Endometrial microvascular endothelial cells (primary cell): ENCODE data around the gene ADAMTSL2. TPM values are rescaled to one million over a fixed set of nuclear protein-coding genes. Genes with fewer than 3 reads are reported as not detected.
"Not testable (repeated sequence)": the region's sequence is repeated elsewhere in the genome, so short reads cannot be mapped to it uniquely, and the experiment has no call there.

ENCODE experiments used
- in situ Hi-C: cut with HindIII; loops from 2 replicates; pipeline ENCODE4 v1.10.0; 2017; ENCODE audit warnings: low sequenced_read_pairs, low pct_unique_long_range_greater_than_20kb; ENCODE audit errors: inconsistent ontology term
- total RNA-seq: library from RNA; depleted of rRNA; stranded (reverse); fragments of >200 nt; gene quantifications from one replicate; pipeline ENCODE4 v1.2.3, GENCODE V29; 2015; ENCODE audit errors: inconsistent ontology term

Gene ADAMTSL2
- total RNA-seq, 1 donor from 2014 or later = not detected

DNA sequence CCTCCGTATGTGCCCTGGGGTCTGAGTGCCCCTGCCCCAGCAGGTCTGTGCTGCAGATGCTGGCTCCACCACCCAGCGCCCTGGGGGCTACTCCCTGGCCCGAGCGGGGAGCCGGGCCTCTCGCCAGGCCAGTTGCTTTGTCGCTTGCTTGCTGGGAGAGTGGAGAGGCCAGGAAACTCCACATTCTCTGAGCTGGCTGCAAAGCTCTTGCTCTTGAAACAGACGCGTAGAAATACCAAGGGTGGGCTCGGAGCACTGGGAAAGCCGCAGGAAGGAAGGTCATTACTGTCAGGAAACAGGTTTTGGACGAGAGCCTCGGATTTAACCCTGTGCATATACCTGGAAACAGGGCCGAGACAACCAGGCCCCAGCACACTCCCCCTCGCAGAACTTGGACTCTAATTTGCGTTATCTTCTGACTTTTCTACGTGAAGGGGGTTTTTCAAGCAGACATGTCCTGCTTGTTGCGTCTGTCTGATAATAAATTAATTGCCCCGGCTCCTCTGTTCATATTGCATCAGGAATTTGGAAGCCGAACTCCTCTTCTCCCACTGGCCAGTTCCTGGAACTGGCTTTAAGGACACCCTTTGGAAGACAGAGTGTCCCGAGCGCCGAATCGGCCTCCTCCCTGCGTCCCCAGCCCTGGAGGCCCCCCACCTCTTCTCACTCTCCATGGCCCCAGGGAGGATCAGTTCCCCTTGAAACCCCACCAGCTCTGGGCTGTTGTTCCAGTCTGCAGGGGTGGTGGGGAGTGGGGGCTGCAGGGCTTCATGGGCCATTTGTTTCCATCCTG lies 11.2 kb downstream of the ADAMTSL2 start:
- in situ Hi-C loops = no loop called here

DNA sequence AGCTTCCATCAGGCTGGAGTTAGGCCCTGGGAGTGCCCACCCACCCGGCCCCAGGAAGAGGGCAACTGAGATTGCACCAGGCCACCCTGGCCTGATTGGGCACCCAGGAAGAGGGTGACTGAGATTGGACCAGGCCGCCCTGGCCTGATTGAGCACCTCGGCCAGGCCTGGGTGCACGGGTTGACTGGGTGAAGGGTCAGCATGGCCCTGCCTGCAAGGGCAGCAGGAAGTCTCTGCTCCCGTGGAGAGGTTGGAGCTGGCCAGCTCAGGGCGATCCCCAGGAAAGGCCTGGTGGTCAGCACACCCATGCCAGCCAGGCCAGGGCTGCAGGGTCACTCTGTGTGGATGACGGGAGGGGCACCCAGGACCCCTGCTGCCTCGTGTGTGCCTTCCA lies 11.8 kb downstream of the ADAMTSL2 start:
- in situ Hi-C loops = no loop called here

DNA sequence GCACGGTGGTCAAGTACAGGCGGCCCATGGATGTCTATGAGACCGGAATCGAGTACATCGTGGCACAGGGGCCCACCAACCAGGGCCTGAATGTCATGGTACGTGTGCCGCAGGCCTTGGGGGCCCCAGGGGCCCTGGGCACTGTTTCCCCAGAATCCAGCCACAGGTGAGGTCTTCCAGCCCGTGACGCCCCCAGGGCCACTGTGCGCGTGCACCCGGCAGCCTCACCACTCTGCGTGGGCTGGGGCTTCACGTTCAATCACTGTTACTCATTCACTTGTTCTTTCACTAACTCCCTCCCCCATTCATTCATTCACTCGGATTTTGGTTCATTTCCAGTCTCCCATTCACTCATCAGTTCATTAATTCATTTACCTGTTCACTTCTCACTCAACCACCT lies 12.6 kb downstream of the ADAMTSL2 start:
- in situ Hi-C loops = no loop called here

DNA sequence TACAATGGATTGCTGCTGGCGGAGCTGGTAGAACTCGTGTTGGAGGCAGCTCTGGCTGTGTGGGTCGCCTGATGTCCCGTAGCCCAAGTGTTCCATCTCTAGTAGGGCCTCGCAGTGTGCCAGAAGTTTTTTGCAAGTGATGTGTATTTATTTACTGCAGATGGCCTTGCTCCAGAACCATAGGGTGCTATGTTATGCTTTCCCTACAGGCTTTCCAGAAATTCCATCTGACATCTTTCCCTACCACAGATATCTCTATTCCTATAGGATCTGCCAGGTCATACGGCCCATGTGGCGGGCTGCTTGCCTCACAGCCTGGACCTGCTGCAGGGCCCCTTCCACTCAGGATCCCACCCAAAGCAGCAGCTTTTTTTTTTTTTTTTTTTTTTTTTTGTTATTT lies 16.9 kb downstream of the ADAMTSL2 start:
- in situ Hi-C loops = no loop called here

GRCh38 chr9:133552236-133552635 lies 17.7 kb downstream of the ADAMTSL2 start:
- in situ Hi-C loops = no loop called here

DNA sequence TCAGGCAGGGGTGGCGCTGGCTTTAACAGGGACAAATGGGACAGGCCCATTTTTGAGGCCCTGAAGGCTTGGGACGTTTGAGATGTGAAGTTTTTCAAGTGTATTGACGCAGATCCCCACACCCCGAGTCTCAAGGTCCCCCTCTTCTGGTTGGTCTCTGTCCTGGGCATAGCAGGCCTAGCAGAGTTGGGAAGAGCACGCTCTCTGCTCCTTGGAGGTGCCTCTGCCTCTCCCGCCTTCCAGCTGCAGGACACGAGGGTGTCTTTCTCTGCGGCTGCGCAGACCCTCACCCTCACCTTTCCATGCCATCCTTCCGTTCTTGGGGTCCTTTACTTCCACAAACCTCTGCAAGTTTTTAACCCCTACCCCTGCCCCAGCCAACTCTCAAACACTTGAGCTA lies 18.6 kb downstream of the ADAMTSL2 start:
- in situ Hi-C loops = no loop called here

DNA sequence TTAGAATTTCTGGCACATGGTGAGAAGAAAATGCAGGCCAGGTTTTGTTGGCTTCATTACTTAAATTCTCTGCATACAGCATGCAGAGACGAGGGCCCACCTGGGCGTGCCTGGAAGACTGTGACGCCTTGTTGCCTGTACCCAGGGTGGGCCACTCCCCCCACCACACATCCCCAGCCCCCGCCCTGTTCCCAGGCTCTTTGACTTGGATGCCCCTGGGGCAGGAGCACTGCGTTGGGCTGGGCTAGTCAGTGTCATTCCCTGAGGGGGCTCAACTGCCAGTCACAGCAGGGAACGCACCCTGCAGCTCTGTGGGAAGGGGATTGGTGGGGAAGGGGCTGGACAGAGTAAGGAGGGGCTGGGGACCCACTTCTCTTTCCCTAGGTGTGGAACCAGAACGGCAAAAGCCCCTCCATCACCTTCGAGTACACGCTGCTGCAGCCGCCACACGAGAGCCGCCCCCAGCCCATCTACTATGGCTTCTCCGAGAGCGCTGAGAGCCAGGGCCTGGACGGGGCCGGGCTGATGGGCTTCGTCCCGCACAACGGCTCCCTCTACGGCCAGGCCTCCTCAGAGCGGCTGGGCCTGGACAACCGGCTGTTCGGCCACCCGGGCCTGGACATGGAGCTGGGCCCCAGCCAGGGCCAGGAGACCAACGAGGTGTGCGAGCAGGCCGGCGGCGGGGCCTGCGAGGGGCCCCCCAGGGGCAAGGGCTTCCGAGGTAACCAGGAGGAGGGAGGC lies 19.6 kb downstream of the ADAMTSL2 start:
- in situ Hi-C loops = no loop called here

DNA sequence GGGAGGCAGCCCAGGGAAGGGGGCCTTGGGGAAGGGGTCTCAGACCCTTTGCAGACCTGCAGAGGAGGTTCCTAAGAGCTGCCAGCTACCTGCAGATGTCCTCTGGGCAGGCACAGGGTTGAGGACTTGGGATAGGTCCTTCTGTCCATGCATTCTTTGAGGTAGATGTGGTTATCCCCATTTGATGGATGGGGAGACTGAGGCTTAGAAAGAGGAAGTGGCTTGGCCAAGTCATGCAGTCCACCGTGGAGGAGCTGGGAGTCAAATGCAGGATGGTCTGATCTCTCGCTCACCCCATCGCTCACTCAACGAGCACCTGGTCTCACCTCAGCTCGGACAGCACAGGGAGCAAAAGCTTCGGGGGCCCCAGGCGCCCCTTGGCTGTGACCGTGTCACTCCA lies 20.2 kb downstream of the ADAMTSL2 start:
- in situ Hi-C loops = no loop called here

- in situ Hi-C loops = no loop called here
Observed at GRCh38 chr9:133556354-133556753, 21.9 kb downstream of the ADAMTSL2 start.

GRCh38 chr9:133557581-133557980 lies 23.1 kb downstream of the ADAMTSL2 start:
- in situ Hi-C loops = no loop called here

- in situ Hi-C loops = no loop called here
Observed at GRCh38 chr9:133558191-133559126, 24.0 kb downstream of the ADAMTSL2 start.

GRCh38 chr9:133560311-133560710 lies 25.8 kb downstream of the ADAMTSL2 start:
- in situ Hi-C loops = no loop called here

DNA sequence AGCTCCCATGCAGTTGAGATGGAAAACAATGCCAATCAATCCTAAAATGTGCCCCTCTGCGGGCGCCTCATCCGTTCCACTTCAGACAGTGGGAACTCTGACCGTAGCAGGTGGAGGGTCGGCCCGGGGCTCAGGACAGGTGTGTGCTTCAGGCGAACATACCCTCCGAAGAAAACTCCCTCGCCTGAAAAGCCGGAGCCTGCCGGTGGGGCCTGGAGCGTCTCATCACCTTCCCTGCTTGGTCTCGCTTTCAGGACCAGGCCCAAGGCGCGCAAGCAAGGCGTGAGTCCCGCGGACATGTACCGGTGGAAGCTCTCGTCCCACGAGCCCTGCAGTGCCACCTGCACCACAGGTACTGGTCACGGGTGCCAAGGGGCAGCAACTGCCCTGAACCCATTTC lies 26.4 kb downstream of the ADAMTSL2 start:
- in situ Hi-C loops = no loop called here

- in situ Hi-C loops = no loop called here
Observed at GRCh38 chr9:133561976-133562554, 27.6 kb downstream of the ADAMTSL2 start.

DNA sequence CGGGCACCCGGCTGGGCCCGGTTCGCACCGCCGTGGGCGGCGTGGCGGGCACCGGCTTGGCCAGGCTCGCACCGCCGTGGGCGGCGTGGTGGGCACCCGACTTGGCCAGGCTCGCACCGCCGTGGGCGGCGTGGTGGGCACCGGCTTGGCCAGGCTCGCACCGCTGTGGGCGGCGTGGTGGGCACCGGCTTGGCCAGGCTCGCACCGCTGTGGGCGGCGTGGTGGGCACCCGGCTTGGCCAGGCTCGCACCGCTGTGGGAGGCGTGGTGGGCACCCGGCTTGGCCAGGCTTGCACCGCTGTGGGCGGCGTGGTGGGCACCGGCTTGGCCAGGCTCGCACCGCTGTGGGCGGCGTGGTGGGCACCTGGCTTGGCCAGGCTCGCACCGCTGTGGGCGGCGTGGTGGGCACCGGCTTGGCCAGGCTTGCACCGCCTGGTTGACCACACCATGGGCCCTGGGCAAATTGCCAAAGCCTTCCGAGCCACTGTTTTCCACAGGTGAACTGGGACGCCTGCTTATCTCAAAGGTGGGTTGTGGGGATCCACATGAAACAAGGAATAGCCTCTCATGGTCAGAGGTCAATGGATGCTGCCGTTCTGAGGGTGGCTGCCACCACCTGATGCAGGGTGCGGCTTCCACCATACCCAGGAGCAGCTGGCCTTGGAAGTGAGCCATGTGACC lies 28.2 kb downstream of the ADAMTSL2 start:
- in situ Hi-C loops = no loop called here

DNA sequence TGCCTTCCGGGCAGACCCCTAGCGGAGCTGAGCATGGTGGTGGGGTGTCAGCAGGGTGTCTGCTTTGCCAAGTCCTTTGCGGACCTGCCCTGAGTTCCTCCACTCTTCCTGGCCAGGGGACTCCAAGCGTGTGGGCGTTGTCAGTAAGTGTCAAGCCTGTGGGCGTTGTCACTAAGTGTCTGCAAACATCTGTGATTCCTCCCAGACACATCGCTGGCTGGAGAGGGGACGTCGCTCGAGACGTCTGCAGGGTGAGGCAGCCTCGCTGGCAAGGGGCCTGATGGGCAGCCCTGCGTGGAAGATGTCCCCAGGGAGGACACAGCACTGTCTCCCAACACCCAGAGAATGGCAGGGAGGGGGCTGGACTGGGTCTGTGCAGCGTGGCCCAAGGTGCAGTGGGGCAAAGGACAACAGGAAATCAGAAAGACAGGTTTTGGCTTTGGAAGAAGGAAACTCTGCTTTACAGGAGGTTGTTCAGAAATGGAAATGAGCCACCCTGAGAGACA lies 28.8 kb downstream of the ADAMTSL2 start:
- in situ Hi-C loops = no loop called here

DNA sequence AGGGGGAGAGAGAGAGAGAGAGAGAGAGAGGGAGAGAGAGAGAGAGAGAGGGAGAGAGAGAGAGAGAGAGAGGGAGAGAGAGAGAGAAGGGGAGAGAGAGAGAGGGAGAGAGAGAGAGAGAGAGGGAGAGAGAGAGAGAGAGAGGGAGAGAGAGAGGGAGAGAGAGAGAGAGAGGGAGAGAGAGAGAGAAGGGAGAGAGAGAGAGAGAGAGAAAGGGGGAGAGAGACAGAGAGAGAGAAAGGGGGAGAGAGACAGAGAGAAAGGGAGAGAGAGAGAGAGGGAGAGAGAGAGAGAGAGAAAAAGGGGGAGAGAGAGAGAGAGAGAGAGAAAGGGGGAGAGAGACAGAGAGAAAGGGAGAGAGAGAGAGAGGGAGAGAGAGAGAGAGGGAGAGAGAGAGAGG lies 29.3 kb downstream of the ADAMTSL2 start:
- in situ Hi-C loops = not testable (repeated sequence)

- in situ Hi-C loops = no loop called here
Observed at GRCh38 chr9:133564451-133565116, 30.1 kb downstream of the ADAMTSL2 start.
